Endothelial cell of umbilical vein (primary cell): ENCODE data around the gene CENPA. TPM values are rescaled to one million over a fixed set of nuclear protein-coding genes. Genes with fewer than 3 reads are reported as not detected.

Source experiments
- BruUV-seq: library from RNA; stranded (reverse); fragments of 400-500 nt; replicated peaks from 2 replicates; lab custom pipeline; 2021; lab: Mats Ljungman, UMichigan
- CTCF ChIA-PET: fragments of 300-600, 350-600 bp; sonication (Branson Sonifier 250); formaldehyde crosslinking; loops from one replicate; lab custom pipeline; 2021; ENCODE audit warnings: antibody characterized with exemption, inconsistent platforms; lab: Charles Lee
- POLR2A ChIA-PET: fragments of 300-600, 350-600 bp; sonication (Branson Sonifier 250); formaldehyde crosslinking; loops from one replicate; lab custom pipeline; 2021; ENCODE audit warnings: antibody characterized with exemption, inconsistent platforms; lab: Charles Lee
- DNase-seq: peaks from one replicate; pipeline ENCODE4 v3.0.0-alpha.2; 2011; ENCODE audit warnings: low read depth, low spot score
- FAIRE-seq: peaks from 2 replicates; lab custom pipeline; 2011; peaks lifted over from hg19 to GRCh38; lab: Jason Lieb, UNC
- H2AFZ ChIP-seq: 2 replicates; pipeline ENCODE4 v1.6.0; 2012; ENCODE audit warnings: low read depth, low read length, control low read depth, inconsistent platforms
- H3K27ac ChIP-seq: 2 replicates; pipeline ENCODE4 v1.5.1; 2011; ENCODE audit warnings: low read depth, mild to moderate bottlenecking, control low read depth, low read length, moderate library complexity; ENCODE audit not compliant: insufficient read depth
- H3K27me3 ChIP-seq, 2 experiments: 2 replicates each; pipeline versions ENCODE4 v1.6.0 to v1.6.1; 2011; ENCODE audit warnings: low read length in 2 of 2, mixed read lengths in 1 of 2; ENCODE audit not compliant: control insufficient read depth in 2 of 2, insufficient read depth in 2 of 2
- H3K36me3 ChIP-seq, 2 experiments: 2 replicates in 1 of 2; 3 replicates in 1 of 2; pipeline ENCODE4 v1.5.1; 2011; ENCODE audit warnings: low read length in 2 of 2, mild to moderate bottlenecking in 1 of 2, moderate library complexity in 1 of 2; ENCODE audit not compliant: control insufficient read depth in 2 of 2, insufficient read depth in 2 of 2; ENCODE audit errors: extremely low read depth in 1 of 2
- H3K4me1 ChIP-seq: 3 replicates; pipeline ENCODE4 v1.5.1; 2011; ENCODE audit warnings: mild to moderate bottlenecking, low read length; ENCODE audit not compliant: control insufficient read depth, insufficient read depth; ENCODE audit errors: extremely low read depth
- H3K4me2 ChIP-seq: 2 replicates; pipeline ENCODE4 v1.6.1; 2011; ENCODE audit warnings: low read length, control low read depth, mixed read lengths; ENCODE audit not compliant: insufficient read depth
- H3K4me3 ChIP-seq, 3 experiments: fragments of 200-600 bp in 1 of 3; sonication (generic), shearing (Covaris generic) in 1 of 3; replicated peaks in 1 of 3; 2 replicates each; pipeline ENCODE4 v1.5.1; 2011 to 2016; ENCODE audit warnings: control low read depth in 3 of 3, low read length in 3 of 3, mild to moderate bottlenecking in 2 of 3, inconsistent platforms in 1 of 3, low read depth in 1 of 3, moderate library complexity in 1 of 3; ENCODE audit not compliant: insufficient read depth in 1 of 3
- H3K79me2 ChIP-seq: 2 replicates; pipeline ENCODE4 v1.6.0; 2012; ENCODE audit warnings: low read length, inconsistent platforms; ENCODE audit not compliant: control insufficient read depth, insufficient read depth
- H3K9ac ChIP-seq: replicated peaks from 2 replicates; pipeline ENCODE3; 2011; ENCODE audit warnings: low read length, control low read depth; ENCODE audit not compliant: insufficient read depth; ENCODE audit errors: extremely low read depth
- H3K9me1 ChIP-seq: replicated peaks from 3 replicates; pipeline ENCODE4 v1.6.0; 2011; ENCODE audit warnings: mild to moderate bottlenecking, low read length; ENCODE audit not compliant: control insufficient read depth, insufficient read depth; ENCODE audit errors: extremely low read depth
- H3K9me3 ChIP-seq: replicated peaks from 2 replicates; pipeline ENCODE4 v1.5.1; 2012; ENCODE audit warnings: low read length, inconsistent platforms; ENCODE audit not compliant: control insufficient read depth, insufficient read depth
- H4K20me1 ChIP-seq: replicated peaks from 2 replicates; pipeline ENCODE3; 2011; ENCODE audit warnings: mild to moderate bottlenecking, low read length; ENCODE audit not compliant: control insufficient read depth, insufficient read depth; ENCODE audit errors: extremely low read depth
- EZH2 ChIP-seq: IDR thresholded peaks from 2 replicates; pipeline ENCODE4 v1.6.1; 2012; ENCODE audit warnings: borderline replicate concordance, low read depth, mild to moderate bottlenecking, moderate library complexity, low read length, inconsistent platforms; ENCODE audit not compliant: severe bottlenecking
- FOS ChIP-seq: IDR thresholded peaks from 2 replicates; pipeline ENCODE4 v1.6.1; 2011; ENCODE audit warnings: mild to moderate bottlenecking, low read length, moderate library complexity, borderline replicate concordance; ENCODE audit not compliant: insufficient read depth
- GATA2 ChIP-seq: IDR thresholded peaks from 2 replicates; pipeline ENCODE4 v1.7.0; 2011; ENCODE audit warnings: low read depth, mild to moderate bottlenecking, moderate library complexity, mixed read lengths, low read length; ENCODE audit not compliant: insufficient read length, insufficient read depth
- JUN ChIP-seq: IDR thresholded peaks from 2 replicates; pipeline ENCODE4 v1.6.1; 2011; ENCODE audit warnings: borderline replicate concordance, low read depth; ENCODE audit not compliant: insufficient read length, insufficient read depth
- MAX ChIP-seq: IDR thresholded peaks from 2 replicates; pipeline ENCODE4 v1.6.1; 2011; ENCODE audit not compliant: insufficient read depth, insufficient read length
- MYC ChIP-seq: IDR thresholded peaks from one replicate; pipeline ENCODE4 v1.6.1; 2011; ENCODE audit warnings: mild to moderate bottlenecking, low read depth, low read length
- POLR2A ChIP-seq: IDR thresholded peaks from 2 replicates; pipeline ENCODE4 v1.6.1; 2012; ENCODE audit warnings: low read depth, mild to moderate bottlenecking, control low read depth, low read length
- POLR2AphosphoS5 ChIP-seq: IDR thresholded peaks from 2 replicates; pipeline ENCODE4 v1.6.1; 2012; ENCODE audit warnings: low read depth, mild to moderate bottlenecking, control low read depth, low read length, moderate library complexity; ENCODE audit not compliant: insufficient read depth
- dilution Hi-C: fragments of 300-500 bp; cut with MboI; formaldehyde crosslinking; loops from one replicate; pipeline ENCODE4 v1.15.0; 2019; ENCODE audit warnings: low sequenced_read_pairs; ENCODE audit not compliant: extremely low pct_ligation_motif_present
- intact Hi-C: fragments of 100-400 bp; cut with micrococcal nuclease; formaldehyde crosslinking; loops from one replicate; pipeline ENCODE4 v1.10.0; 2022
- polyA plus RNA-seq, 4 experiments: library from polyadenylated mRNA; depleted of rRNA in 3 of 4; stranded (reverse) in 3 of 4; unstranded in 1 of 4; fragments of >200 nt; gene quantifications; 2 replicates each; pipeline versions ENCODE4 v1.2.1 to v1.2.3, GENCODE V29; 2011 to 2012; ENCODE audit warnings: missing spikeins in 1 of 4
- total RNA-seq: library from RNA; stranded (reverse); gene quantifications from 2 replicates; pipeline ENCODE4 v1.2.3, GENCODE V29; 2021
- TF ChIP-seq, protein P1 (sequence below), 2 donors: IDR thresholded peaks; 1 replicate in 1 of 2; 2 replicates in 1 of 2; pipeline ENCODE4 v1.5.1; 2011; ENCODE audit warnings: low read length in 2 of 2, mild to moderate bottlenecking in 2 of 2, moderate library complexity in 2 of 2, control low read depth in 1 of 2, inconsistent platforms in 1 of 2, low read depth in 1 of 2; ENCODE audit not compliant: insufficient read depth in 1 of 2; ENCODE audit errors: extremely low read depth in 1 of 2

The CENPA gene
- total and polyA plus RNA-seq, 2 donors (not counting 3 experiments of a cell fraction or from before 2014, with no cell fraction given) = 22.0 to 33.1 TPM

- intact Hi-C loops (no loop called here), dilution Hi-C loops (no loop called here)
- ChIA-PET CTCF (interaction anchor here (1.1 kb wide), 1 partner anchor 8 kb away, joined by 3 read pairs; no protein-coding TSS in a partner anchor), POLR2A (no interaction called here)
- no peaks in the 10 kb centered on the region for H3K9me1 ChIP-seq
- H3K79me2 ChIP-seq = no peaks in the 10 kb centered on the region
- H3K9me3 ChIP-seq = no peaks in the 10 kb centered on the region
- TF ChIP-seq MAX (no peak), JUN (no peak), FOS (no peak), POLR2A (no peak), POLR2AphosphoS5 (no peak), MYC (no peak), EZH2 (no peak), GATA2 (no peak)
- TF ChIP-seq, protein P1, sequence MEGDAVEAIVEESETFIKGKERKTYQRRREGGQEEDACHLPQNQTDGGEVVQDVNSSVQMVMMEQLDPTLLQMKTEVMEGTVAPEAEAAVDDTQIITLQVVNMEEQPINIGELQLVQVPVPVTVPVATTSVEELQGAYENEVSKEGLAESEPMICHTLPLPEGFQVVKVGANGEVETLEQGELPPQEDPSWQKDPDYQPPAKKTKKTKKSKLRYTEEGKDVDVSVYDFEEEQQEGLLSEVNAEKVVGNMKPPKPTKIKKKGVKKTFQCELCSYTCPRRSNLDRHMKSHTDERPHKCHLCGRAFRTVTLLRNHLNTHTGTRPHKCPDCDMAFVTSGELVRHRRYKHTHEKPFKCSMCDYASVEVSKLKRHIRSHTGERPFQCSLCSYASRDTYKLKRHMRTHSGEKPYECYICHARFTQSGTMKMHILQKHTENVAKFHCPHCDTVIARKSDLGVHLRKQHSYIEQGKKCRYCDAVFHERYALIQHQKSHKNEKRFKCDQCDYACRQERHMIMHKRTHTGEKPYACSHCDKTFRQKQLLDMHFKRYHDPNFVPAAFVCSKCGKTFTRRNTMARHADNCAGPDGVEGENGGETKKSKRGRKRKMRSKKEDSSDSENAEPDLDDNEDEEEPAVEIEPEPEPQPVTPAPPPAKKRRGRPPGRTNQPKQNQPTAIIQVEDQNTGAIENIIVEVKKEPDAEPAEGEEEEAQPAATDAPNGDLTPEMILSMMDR (IDR thresholded peaks at IDR 0.05; ENCODE audit: extremely low read depth in 1 of 2, insufficient read depth in 1 of 2, low read depth in 1 of 2, low read length in 2 of 2) = no peak
- TSS peak; percentile 15 for BruUV-seq
- H3K4me1 ChIP-seq = peaks cover 5% of the 10 kb centered on the region
- H3K36me3 ChIP-seq = peaks cover 7 to 23% of the 10 kb centered on the region in 2 experiments
- no peak for DNase-seq
- no peak overlapping the region for H3K4me3 ChIP-seq
- no peak overlapping the region for H3K9ac ChIP-seq
- H4K20me1 ChIP-seq = no peaks in the 10 kb centered on the region
- H3K4me2 ChIP-seq = no peak overlapping the region
- H3K27me3 ChIP-seq = no peaks in the 10 kb centered on the region
- no peak for FAIRE-seq
- no peak overlapping the region for H3K27ac ChIP-seq
- no peak overlapping the region for H2AFZ ChIP-seq
These were observed 5.6 kb upstream of the CENPA start for GRCh38 chr2:26780203-26780760.
